Omental fat pad (tissue), 4 donors: ENCODE measurements around the gene CC2D1B. TPM values are rescaled to one million over a fixed set of nuclear protein-coding genes. Genes with fewer than 3 reads are reported as not detected.

Experiments
- ATAC-seq: fragments of 150-250 bp; one replicate; pipeline ENCODE4 v1.9.1; 2016; ENCODE audit warnings: mild to moderate bottlenecking, moderate library complexity; ENCODE audit not compliant: low FRiP score
- DNase-seq: peaks from one replicate; pipeline ENCODE4 v3.0.0-alpha.2; 2019; ENCODE audit warnings: low spot score
- total RNA-seq, 4 donors: library from RNA; depleted of rRNA; stranded (reverse); fragments of >200 nt; gene quantifications; one replicate each; pipeline ENCODE4 v1.1.0, GENCODE V29; 2016
- TF ChIP-seq, protein P1 (sequence below), 3 donors: fragments of 450-650 bp; IDR thresholded peaks; one replicate each; pipeline ENCODE4 v1.5.1; 2016 to 2017; ENCODE audit warnings: antibody characterized with exemption in 3 of 3, mild to moderate bottlenecking in 3 of 3, moderate library complexity in 2 of 3

The CC2D1B gene
- total RNA-seq, 4 donors from 2014 or later, result 23.8 to 33.9 (median 29.9) TPM

DNA sequence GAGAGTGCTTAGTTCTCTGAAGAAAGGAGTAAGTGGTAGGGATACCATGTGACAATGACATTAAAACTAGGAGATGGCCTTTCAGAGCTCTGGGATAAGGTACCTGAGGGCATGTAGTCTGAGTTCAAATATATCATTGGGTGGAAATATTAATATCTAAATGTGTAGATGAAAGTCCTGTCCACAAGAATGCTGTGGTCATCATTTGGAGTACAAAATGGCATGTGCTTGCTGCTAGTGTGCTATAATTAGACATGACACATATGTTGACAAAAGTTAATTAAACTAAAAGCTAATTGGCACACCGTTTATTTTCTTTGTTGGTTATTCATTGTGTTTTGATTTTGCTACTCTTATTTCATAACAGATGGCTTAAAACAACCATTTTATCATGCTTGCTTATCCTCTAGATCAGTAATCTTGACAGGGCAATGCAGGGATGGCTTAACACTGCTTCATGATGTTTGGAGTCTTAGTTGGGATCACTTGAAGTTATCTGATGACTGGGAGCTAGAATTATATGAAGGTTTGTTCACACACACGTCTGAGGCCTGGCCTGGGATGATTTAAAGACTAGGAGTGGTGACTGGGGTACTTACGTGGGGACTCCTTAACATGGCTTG, 31.0 kb downstream of the CC2D1B start:
- no peak for DNase-seq
- no peak for ATAC-seq
- TF ChIP-seq, protein P1, sequence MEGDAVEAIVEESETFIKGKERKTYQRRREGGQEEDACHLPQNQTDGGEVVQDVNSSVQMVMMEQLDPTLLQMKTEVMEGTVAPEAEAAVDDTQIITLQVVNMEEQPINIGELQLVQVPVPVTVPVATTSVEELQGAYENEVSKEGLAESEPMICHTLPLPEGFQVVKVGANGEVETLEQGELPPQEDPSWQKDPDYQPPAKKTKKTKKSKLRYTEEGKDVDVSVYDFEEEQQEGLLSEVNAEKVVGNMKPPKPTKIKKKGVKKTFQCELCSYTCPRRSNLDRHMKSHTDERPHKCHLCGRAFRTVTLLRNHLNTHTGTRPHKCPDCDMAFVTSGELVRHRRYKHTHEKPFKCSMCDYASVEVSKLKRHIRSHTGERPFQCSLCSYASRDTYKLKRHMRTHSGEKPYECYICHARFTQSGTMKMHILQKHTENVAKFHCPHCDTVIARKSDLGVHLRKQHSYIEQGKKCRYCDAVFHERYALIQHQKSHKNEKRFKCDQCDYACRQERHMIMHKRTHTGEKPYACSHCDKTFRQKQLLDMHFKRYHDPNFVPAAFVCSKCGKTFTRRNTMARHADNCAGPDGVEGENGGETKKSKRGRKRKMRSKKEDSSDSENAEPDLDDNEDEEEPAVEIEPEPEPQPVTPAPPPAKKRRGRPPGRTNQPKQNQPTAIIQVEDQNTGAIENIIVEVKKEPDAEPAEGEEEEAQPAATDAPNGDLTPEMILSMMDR (IDR thresholded peaks at IDR 0.05), result no peak

DNA sequence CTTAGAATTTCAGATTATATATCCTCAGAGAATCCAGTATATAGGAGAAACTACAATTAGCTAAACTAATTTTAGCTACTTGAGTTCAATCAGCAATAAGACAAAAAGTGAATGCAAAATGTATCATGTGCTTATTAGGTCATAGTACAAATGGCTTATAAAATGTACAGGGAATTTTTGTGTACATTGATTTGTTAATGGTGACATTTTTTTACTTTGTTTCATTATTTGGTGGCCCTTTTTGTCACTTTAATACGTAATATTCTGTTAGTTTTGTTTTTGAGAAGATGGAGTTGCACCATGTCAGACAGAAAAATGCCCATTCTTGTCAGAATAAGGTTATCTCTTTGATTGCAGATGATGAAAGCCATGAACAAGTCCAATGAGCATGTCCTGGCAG, 33.6 kb downstream of the CC2D1B start:
- TF ChIP-seq, protein P1 (IDR thresholded peaks at IDR 0.05), result no peak
- no peak for ATAC-seq
- DNase-seq, result no peak

DNA sequence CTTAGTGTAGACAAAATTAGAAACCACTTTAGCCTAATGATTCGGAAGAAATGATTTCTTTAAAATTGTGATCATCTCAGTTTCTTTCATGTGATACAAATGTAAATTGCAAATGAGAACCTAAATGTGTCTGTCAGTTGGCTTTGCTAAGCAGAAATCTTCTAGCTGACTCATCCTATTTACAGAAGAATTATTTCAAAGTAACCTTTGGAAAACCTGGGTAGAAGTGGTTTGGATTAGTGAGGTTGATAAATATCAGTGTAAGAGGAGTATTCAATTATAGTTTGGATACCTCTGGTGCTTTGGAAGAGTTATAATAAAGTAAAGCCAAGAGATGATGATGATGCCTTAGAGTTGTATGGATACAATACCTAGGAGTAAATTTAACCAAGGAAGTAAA, 37.4 kb downstream of the CC2D1B start:
- ATAC-seq (no peak), DNase-seq (no peak)
- TF ChIP-seq, protein P1 (IDR thresholded peaks at IDR 0.05), result no peak

DNA sequence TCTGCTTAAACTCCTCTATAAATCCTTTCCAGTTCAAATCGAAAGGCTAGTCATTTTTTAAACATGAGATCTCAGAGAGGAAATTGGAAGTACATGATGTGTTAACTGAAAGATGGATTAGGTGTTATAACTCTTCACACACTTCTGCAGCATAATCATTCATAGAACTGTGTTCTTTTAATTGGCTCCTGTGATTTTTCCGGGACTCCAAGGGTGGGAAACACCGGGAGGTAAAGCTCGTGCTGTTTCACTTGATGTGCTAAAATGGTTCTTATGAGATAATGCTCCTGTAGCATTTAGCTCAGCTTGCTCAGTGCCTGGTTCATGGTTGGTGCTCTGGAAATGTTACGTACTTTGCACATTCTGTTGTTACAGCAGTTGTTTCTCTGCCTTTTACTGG, 40.2 kb downstream of the CC2D1B start:
- ATAC-seq, result no peak
- TF ChIP-seq, protein P1 (IDR thresholded peaks at IDR 0.05), result no peak
- DNase-seq, result no peak

DNA sequence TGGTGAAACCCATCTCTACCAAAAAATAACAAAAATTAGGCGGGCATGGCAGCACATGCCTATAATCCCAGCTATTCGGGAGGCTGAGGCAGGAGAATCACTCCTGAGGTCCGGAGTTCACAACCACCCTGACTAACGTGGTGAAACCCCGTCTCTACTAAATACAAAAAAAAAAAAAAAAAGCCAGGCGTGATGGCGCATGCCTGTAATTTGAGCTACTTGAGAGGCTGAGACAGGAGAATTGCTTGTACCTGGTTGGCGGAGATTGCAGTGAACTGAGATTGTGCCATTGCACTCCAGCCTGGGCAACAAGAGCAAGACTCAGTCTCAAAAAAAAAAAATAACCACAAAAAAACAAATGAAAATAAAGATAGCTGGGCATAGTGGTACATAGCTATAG, 42.3 kb downstream of the CC2D1B start:
- ATAC-seq (no peak), DNase-seq (no peak)
- TF ChIP-seq, protein P1 (IDR thresholded peaks at IDR 0.05), result no peak

DNA sequence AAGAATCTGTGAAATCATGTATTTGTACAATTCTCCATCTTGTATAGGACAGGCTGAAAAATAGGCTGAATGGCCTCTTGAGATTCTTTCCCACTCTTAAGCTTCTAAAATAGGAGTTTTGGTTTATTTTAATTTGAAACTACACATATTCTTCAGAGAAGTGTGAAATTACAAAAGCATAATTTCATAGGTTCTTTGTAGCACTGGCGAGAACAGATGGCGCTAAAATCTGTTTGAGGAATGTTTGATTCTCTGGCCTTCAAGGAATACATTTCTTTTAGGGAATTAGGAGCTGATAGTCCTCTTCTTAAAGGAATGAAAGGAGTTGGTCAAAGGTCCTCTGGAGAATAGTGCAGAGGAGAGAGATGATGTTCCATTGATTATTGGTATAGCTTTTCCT, 44.9 kb downstream of the CC2D1B start:
- no peak for ATAC-seq
- TF ChIP-seq, protein P1 (IDR thresholded peaks at IDR 0.05), result no peak
- DNase-seq, result no peak

DNA sequence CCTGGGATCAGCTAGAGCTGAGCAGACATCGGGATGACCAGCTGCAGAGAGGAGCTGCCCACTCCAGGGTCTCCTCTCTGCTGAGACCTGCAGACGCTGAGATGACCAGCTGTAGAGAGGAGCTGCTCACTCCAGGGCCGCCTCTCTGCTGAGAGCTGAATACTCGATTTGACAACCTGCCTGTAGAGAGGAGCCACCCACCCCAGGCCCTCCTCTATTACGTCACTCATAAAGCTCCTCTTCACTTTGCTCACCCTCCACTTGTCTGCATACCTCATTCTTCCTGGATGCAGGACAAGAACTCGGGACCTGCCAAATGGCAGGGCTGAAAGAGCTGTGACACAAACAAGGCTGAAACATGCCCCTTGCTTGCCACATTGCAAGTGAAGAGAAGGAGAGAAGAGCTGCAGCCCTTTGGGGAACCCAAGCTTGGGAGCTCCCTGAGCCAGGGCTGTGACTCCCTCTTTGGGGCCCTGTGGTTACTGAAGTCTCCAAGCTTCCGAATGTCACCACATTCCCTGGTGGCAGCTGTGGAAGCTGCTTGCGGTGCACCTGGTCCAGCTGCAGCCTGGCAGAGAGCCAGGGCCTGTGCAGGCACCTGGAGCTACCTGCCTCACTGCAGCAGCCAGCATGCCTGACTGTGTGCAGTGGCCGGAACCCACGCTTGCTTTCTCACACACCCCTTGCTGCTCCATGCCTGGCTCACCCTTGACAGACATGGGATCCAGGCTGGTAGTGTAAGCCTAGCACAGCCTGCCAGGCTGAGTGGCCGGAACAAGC, 59.6 kb downstream of the CC2D1B start:
- ATAC-seq, result no peak
- no peak for DNase-seq
- TF ChIP-seq, protein P1 (IDR thresholded peaks at IDR 0.05), result no peak
